HL-60 (cell line): Measurements from ENCODE around the gene ARRB2.
A peak's percentile ranks its signal among the peaks of the same experiment; 100 is the strongest.
"Not testable (repeated sequence)": the region's sequence is repeated elsewhere in the genome, so short reads cannot be mapped to it uniquely, and the experiment has no call there.

Experiments
- DNase-seq, 2 experiments: peaks; one replicate each; pipeline ENCODE4 v3.0.0-alpha.2; 2010 to 2020; ENCODE audit warnings: low read depth in 1 of 2, low spot score in 1 of 2
- H3K27ac ChIP-seq: fragments of 250-450 bp; sonication (Bioruptor Pico); replicated peaks from 2 replicates; pipeline ENCODE4 v1.5.1; 2020; ENCODE audit warnings: mild to moderate bottlenecking, moderate library complexity
- H3K27me3 ChIP-seq: fragments of 250-450 bp; sonication (Bioruptor Pico); 2 replicates; pipeline ENCODE4 v1.5.1; 2021; ENCODE audit warnings: mild to moderate bottlenecking, moderate library complexity; ENCODE audit not compliant: insufficient read depth, poor library complexity, severe bottlenecking
- H3K4me3 ChIP-seq: replicated peaks from 2 replicates; pipeline ENCODE4 v1.5.1; 2011; ENCODE audit warnings: mild to moderate bottlenecking, control low read depth, low read length; ENCODE audit not compliant: insufficient read depth
- CTCF ChIP-seq: IDR thresholded peaks from one replicate; pipeline ENCODE4 v1.5.1; 2011; ENCODE audit warnings: low read length, control low read depth, inconsistent platforms; ENCODE audit not compliant: insufficient read depth
- GABPA ChIP-seq: IDR thresholded peaks from 2 replicates; pipeline ENCODE4 v1.6.1; 2012; ENCODE audit warnings: low read depth
- POLR2AphosphoS5 ChIP-seq: IDR thresholded peaks from 2 replicates; pipeline ENCODE4 v1.6.1; 2012; ENCODE audit warnings: low read depth
- REST ChIP-seq: IDR thresholded peaks from 2 replicates; pipeline ENCODE4 v1.6.1; 2012; ENCODE audit warnings: low read depth; ENCODE audit not compliant: insufficient replicate concordance
- SPI1 ChIP-seq: IDR thresholded peaks from 2 replicates; pipeline ENCODE4 v1.6.1; 2012; ENCODE audit warnings: low read depth, mild to moderate bottlenecking, borderline replicate concordance

Gene ARRB2

GRCh38 chr17:4712526-4712925 is 2.1 kb downstream of the ARRB2 start:
- H3K4me3 ChIP-seq = peak overlapping the region; percentile 76
- no peak for TF ChIP-seq CTCF
- TF ChIP-seq GABPA = no peak
- TF ChIP-seq REST = no peak
- 0 out of 2 replicates have a peak overlapping the region, but pooled peaks have one; percentile 86 for H3K27ac ChIP-seq
- DNase-seq = no peak
- no peaks in the 10 kb centered on the region for H3K27me3 ChIP-seq

- not testable (repeated sequence) for H3K4me3 ChIP-seq, H3K27me3 ChIP-seq, DNase-seq, H3K27ac ChIP-seq
Observed at GRCh38 chr17:4714340-4715062, 4.1 kb downstream of the ARRB2 start.

- no peak for TF ChIP-seq REST
- TF ChIP-seq CTCF = no peak
- no peak for TF ChIP-seq POLR2AphosphoS5
- no peak for TF ChIP-seq SPI1
- TF ChIP-seq GABPA = no peak
- H3K4me3 ChIP-seq = no peak overlapping the region
Observed at GRCh38 chr17:4715063-4715744, 4.8 kb downstream of the ARRB2 start.

GRCh38 chr17:4716081-4716480 is 5.6 kb downstream of the ARRB2 start:
- Histone ChIP-seq H3K27me3 (no peaks in the 10 kb centered on the region), H3K4me3 (no peak overlapping the region), H3K27ac (no peak overlapping the region)
- no peak for DNase-seq
- TF ChIP-seq SPI1 = no peak

More at GRCh38 chr17:4715063-4715744, 4.8 kb downstream of the ARRB2 start:
- Histone ChIP-seq H3K27ac (no peak overlapping the region; the same call in 1 of the 2 replicates), H3K27me3 (no peaks in the 10 kb centered on the region)
- no peak for DNase-seq

- no peak overlapping the region for H3K4me3 ChIP-seq
- DNase-seq = peak in 1 of 2 experiments; percentile 25
- no peaks in the 10 kb centered on the region for H3K27me3 ChIP-seq
- TF ChIP-seq REST = no peak
- H3K27ac ChIP-seq = peak overlapping the region; percentile 6; the same call in 1 of the 2 replicates
Observed at GRCh38 chr17:4717791-4718190, 7.4 kb downstream of the ARRB2 start.
